ENCODE measurements around the gene GSE1.

GSE1 gene

DNA sequence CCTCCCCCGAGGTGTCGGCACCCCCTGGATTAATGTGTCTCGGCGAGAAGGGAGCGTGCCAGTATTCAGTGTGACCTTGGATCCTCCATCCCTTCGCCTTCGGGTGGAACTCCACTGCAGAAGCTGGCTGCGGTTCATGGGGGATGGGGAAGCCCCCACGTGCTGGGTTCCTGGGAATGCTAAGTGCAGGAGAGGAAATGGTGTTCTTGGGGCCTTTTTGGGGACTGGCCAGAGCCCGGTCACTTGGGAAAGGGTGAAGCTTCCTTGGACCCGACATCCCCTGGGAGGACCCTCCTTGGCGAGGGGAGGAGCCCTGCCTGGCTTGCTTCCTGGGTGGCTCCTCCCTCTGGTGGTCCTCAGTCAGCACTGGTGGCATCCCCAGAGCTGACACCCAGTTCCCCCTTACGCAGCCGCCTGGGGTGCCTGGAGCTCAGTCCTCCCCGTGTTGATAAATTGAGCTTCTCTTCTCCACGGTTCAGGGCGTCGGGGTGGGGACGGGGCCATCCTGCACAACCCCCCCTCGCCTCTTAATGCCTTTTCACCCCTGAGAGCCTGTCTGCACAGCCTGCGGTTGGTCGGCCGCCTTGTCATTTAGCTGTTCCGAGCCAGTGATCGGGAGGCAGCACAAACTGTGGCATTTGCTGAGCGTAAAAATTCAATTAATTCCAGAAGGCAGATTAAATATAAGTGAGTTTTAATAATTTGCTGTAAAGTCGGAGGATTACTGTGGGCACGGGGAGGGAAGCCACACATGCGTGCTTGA is 30.7 kb upstream of the GSE1 start:
- ChIA-PET POLR2A (interaction anchor here (0.7 kb wide), 1 partner anchor 8 kb away, joined by 4 read pairs; no protein-coding TSS in a partner anchor), CTCF (no interaction called here)
- TF ChIP-seq ARNT (IDR thresholded peaks at IDR 0.05) (no peak), FOXK2 (IDR thresholded peaks at IDR 0.05) (no peak), NFRKB (IDR thresholded peaks at IDR 0.05) (no peak), HDGF (IDR thresholded peaks at IDR 0.05; ENCODE audit: borderline replicate concordance) (no peak), ELF4 (IDR thresholded peaks at IDR 0.05) (no peak), SUZ12 (IDR thresholded peaks at IDR 0.05) (no peak)
- DNase-seq (ENCODE audit: extremely low spot score): no peak

DNA sequence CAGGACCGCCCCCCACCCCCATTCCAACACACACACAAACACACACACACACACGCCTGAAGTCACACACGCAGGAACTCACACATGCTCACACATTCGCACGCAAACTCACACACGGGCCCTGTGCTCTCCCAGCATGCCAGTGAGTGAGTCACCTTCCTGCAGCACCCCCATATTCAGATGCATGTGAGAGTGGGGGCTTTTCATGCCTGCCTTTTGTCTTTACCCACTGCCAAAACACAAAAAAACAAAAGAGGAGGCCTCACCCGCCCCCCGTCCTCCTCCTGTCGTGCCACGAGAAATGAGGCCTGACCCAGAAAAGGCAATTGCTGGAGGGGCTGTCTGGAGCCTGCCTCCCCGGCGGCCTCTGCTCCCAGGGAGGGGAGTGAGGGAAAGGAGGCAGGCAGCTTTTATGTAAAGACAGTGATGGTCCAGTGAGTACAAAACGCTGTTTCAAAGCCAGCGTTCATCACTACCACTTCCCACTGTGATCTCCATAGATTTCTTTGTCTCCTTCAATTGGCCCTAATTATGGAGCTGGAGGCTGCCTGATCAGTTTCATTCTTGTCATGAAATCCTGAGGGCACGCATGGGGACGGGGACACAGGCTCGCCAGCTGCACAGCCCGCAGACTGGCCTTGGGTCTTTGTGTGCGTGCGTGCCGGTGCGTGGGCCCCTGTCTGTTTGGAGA is 29.5 kb upstream of the GSE1 start:
- CTCF ChIA-PET: no interaction called here

DNA sequence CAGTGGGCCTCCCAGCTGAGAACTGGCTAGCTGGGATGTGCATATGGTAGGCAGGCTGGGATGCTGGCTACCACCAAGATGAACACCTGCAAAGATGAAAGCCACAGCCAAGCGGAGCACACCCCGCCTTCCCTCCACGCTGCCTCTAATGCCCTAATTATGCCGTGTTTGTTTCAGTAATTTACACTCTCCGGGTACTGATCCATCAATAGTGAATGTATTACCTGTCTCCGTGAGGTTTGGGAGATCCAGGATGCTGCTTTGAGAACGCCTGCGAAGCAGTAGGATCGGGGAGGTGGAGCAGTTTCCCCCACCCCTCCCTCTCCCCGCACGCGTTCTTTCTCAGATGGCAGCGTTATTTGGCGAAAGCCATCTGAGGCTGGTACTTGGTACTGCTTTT is 28.9 kb upstream of the GSE1 start:
- ChIA-PET CTCF (interaction anchor here (0.6 kb wide), 1 partner anchor 31 kb away, joined by 3 read pairs; no protein-coding TSS in a partner anchor), POLR2A (no interaction called here)
- DNase-seq (ENCODE audit: extremely low spot score): no peak
- TF ChIP-seq TARDBP (IDR thresholded peaks at IDR 0.05) (no peak), NFRKB (IDR thresholded peaks at IDR 0.05) (no peak)
- TF ChIP-seq, protein P1, sequence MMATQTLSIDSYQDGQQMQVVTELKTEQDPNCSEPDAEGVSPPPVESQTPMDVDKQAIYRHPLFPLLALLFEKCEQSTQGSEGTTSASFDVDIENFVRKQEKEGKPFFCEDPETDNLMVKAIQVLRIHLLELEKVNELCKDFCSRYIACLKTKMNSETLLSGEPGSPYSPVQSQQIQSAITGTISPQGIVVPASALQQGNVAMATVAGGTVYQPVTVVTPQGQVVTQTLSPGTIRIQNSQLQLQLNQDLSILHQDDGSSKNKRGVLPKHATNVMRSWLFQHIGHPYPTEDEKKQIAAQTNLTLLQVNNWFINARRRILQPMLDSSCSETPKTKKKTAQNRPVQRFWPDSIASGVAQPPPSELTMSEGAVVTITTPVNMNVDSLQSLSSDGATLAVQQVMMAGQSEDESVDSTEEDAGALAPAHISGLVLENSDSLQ (IDR thresholded peaks at IDR 0.05): no peak

More for the DNA sequence above, 29.5 kb upstream of the GSE1 start:
- TF ChIP-seq TARDBP (IDR thresholded peaks at IDR 0.05): no peak
- TF ChIP-seq SP1 (IDR thresholded peaks at IDR 0.05): no peak
- TF ChIP-seq ZNF384 (IDR thresholded peaks at IDR 0.05): no peak
- no peak for TF ChIP-seq BHLHE40 (IDR thresholded peaks at IDR 0.05; ENCODE audit: borderline replicate concordance)
- TF ChIP-seq FOXA1 (IDR thresholded peaks at IDR 0.05): no peak
- TF ChIP-seq, protein P1 (IDR thresholded peaks at IDR 0.05): no peak
- TF ChIP-seq ARNT (IDR thresholded peaks at IDR 0.05): no peak
- no peak for TF ChIP-seq CTBP1 (IDR thresholded peaks at IDR 0.05; ENCODE audit: borderline replicate concordance)
- TF ChIP-seq ELF4 (IDR thresholded peaks at IDR 0.05): no peak
- TF ChIP-seq HDGF (IDR thresholded peaks at IDR 0.05; ENCODE audit: borderline replicate concordance): no peak
- TF ChIP-seq FOXM1 (IDR thresholded peaks at IDR 0.05; ENCODE audit: borderline replicate concordance): no peak
- TF ChIP-seq LEF1 (IDR thresholded peaks at IDR 0.05; ENCODE audit: borderline replicate concordance): no peak
- TF ChIP-seq L3MBTL2 (conservative IDR thresholded peaks at IDR 0.05): no peak
- no peak for TF ChIP-seq SUZ12 (IDR thresholded peaks at IDR 0.05)
- no peak for TF ChIP-seq FOXK2 (IDR thresholded peaks at IDR 0.05)
- no peak for DNase-seq (ENCODE audit: extremely low spot score)
- POLR2A ChIA-PET: no interaction called here

DNA sequence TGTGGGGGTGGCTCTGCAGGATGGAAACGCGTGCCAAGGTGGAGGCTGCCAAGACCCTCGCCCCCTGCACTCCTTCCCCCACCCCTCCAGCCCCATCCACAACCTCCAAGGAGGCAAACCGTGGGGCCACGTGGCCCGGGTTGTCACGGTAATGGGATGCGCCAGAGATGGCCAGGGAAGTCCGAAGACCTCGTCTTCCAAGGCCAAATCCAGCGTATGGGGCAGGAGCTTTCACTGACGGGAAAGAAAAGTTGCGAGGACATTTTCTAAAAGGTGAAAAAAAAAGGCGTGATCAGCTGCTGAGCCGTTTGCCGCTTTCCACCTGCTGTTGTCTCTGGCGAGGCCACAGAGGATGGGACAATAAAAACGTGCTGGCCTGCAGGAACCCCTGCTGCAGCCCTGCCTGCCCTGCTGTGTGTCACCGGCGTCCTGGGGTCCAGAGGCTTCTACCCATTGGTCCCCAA is 28.3 kb upstream of the GSE1 start:
- ChIA-PET CTCF (interaction anchor here (0.6 kb wide), 1 partner anchor 32 kb away, joined by 3 read pairs; no protein-coding TSS in a partner anchor), POLR2A (no interaction called here)
- TF ChIP-seq, protein P1 (IDR thresholded peaks at IDR 0.05): no peak
- TF ChIP-seq FOXA1 (IDR thresholded peaks at IDR 0.05) (no peak), ZNF384 (IDR thresholded peaks at IDR 0.05) (no peak), BHLHE40 (IDR thresholded peaks at IDR 0.05; ENCODE audit: borderline replicate concordance) (no peak), FOXK2 (IDR thresholded peaks at IDR 0.05) (no peak), L3MBTL2 (conservative IDR thresholded peaks at IDR 0.05) (no peak)
- no peak for DNase-seq (ENCODE audit: extremely low spot score)

DNA sequence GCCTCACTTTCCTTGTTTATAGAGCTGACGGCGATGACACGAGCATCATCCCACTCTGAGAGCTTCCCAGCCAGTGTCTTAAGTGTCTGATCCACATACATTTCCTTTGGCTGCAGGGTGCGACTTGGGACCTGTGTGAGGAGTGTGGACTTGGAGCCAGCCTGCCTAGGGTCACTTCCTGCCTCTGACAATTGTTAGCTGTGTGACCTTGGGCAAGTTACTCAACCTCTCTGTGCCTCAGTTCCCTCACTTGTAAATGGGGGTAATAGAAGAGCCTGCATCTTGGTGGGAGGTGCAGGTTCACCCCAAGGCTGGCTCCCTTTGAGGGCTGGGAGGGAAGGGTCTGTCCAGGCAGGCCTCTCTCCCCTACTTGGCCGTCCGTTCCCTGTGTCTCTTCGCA is 27.4 kb upstream of the GSE1 start:
- CTCF ChIA-PET: no interaction called here
- POLR2A ChIA-PET: no interaction called here
- DNase-seq (ENCODE audit: extremely low spot score): no peak
- TF ChIP-seq TARDBP (IDR thresholded peaks at IDR 0.05) (no peak), ARNT (IDR thresholded peaks at IDR 0.05) (no peak), BHLHE40 (IDR thresholded peaks at IDR 0.05; ENCODE audit: borderline replicate concordance) (no peak), CTBP1 (IDR thresholded peaks at IDR 0.05; ENCODE audit: borderline replicate concordance) (no peak), HDGF (IDR thresholded peaks at IDR 0.05; ENCODE audit: borderline replicate concordance) (no peak), FOXM1 (IDR thresholded peaks at IDR 0.05; ENCODE audit: borderline replicate concordance) (no peak), ZNF384 (IDR thresholded peaks at IDR 0.05) (no peak), L3MBTL2 (conservative IDR thresholded peaks at IDR 0.05) (no peak)

DNA sequence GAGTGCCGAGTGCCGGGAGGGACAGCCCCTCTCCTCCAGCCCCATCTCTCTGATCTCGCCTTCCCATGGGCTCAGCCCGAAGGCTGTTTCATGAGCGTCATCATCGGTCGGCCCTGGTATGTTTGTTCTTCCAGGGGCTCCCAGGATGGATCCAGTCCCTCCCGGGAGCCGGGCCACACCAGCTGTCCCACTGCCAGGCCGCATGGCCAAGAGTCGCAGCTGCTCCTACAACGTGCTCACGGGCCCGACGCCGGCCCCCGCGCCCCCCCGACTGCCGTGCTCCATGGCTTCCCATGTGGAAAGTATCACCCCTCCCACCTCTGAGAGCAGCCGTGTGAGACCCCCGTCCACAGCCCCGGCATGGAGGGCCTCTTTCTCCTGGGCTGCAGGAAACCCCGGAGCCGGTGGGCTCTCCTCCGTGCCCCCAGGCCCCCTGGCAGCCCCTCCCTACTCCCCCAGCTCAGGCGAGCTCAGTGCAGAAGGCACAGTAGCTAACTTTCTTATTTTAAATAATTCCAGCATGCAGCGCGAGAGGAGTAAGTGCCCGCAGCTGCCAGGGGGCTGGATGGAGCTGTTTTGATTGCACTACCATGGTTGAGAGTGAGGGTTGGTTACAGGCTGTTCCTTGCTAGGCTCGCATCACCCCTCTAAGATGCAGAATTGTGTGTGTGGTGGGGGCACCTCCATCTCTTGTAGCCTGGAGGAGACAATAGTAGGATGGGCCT is 26.6 kb upstream of the GSE1 start:
- no peak for DNase-seq (ENCODE audit: extremely low spot score)
- ChIA-PET POLR2A (no interaction called here), CTCF (no interaction called here)
- TF ChIP-seq FOXK2 (IDR thresholded peaks at IDR 0.05) (no peak), NFRKB (IDR thresholded peaks at IDR 0.05) (no peak), ZNF384 (IDR thresholded peaks at IDR 0.05) (no peak), ARNT (IDR thresholded peaks at IDR 0.05) (no peak), SUZ12 (IDR thresholded peaks at IDR 0.05) (no peak), CTBP1 (IDR thresholded peaks at IDR 0.05; ENCODE audit: borderline replicate concordance) (no peak), ELF4 (IDR thresholded peaks at IDR 0.05) (no peak), FOXM1 (IDR thresholded peaks at IDR 0.05; ENCODE audit: borderline replicate concordance) (no peak), SP1 (IDR thresholded peaks at IDR 0.05) (no peak), FOXA1 (IDR thresholded peaks at IDR 0.05) (no peak), LEF1 (IDR thresholded peaks at IDR 0.05; ENCODE audit: borderline replicate concordance) (no peak), L3MBTL2 (conservative IDR thresholded peaks at IDR 0.05) (no peak), TARDBP (IDR thresholded peaks at IDR 0.05) (no peak), BHLHE40 (IDR thresholded peaks at IDR 0.05; ENCODE audit: borderline replicate concordance) (no peak), HDGF (IDR thresholded peaks at IDR 0.05; ENCODE audit: borderline replicate concordance) (no peak)
- TF ChIP-seq, protein P1 (IDR thresholded peaks at IDR 0.05): no peak
